Suprapubic skin (tissue), 4 donors: ENCODE data around the gene TMEM62.

ENCODE experiments used
- EP300 ChIP-seq: sonication (generic); formaldehyde crosslinking; IDR thresholded peaks from one replicate; pipeline ENCODE4 v1.6.1; 2017; ENCODE audit warnings: antibody characterized with exemption
- POLR2AphosphoS5 ChIP-seq, 3 donors: sonication (generic); formaldehyde crosslinking; IDR thresholded peaks; one replicate each; pipeline ENCODE4 v1.6.1; 2017; ENCODE audit warnings: antibody characterized with exemption in 3 of 3
- TF ChIP-seq, protein P1 (sequence below), 2 donors: fragments of 200-600 bp in 1 of 2; fragments of 450-650 bp in 1 of 2; sonication (generic) in 1 of 2; IDR thresholded peaks; one replicate each; pipeline ENCODE4 v1.5.1; 2016 to 2019; ENCODE audit warnings: antibody characterized with exemption in 2 of 2, mild to moderate bottlenecking in 1 of 2, moderate library complexity in 1 of 2

DNA sequence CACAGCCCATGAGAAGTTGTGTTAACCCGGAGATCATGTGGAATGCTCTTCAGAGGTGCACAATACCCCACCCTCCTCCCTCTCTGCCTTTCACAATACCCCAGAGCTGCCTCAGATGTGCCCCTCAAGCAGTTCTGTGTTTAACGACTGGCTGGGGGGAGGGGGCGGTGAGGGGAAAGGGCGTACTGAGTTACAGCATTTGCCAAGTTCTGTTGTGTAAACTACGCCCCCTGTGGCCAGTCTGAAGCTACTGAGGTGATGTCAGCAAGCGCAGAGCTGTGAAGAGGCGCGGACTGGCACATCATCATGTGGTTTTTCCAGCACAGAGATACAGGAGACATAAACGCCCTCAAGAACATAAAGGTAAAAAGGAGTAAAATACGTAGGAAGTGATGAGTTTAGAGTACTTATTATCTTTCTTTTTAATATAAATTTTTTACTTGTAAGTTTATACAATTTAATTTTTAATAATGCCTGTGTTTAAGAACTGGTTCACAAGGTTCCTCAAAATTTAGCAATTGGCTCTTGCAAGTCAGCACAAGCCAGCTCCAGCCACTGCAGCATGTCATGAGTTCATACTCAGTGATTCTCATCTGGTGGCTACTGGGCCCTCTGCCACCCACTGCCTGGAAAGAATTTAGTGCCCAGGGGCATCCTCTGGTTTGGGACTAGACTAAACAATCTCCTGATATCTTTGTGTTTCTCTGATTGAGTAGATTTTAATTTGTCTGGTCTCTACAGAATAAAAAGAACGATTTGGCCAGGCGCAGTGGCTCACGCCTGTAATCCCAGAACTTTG lies 85.7 kb downstream of the TMEM62 start:
- TF ChIP-seq POLR2AphosphoS5 (IDR thresholded peaks at IDR 0.05) (no peak), EP300 (no peak)
- TF ChIP-seq, protein P1, sequence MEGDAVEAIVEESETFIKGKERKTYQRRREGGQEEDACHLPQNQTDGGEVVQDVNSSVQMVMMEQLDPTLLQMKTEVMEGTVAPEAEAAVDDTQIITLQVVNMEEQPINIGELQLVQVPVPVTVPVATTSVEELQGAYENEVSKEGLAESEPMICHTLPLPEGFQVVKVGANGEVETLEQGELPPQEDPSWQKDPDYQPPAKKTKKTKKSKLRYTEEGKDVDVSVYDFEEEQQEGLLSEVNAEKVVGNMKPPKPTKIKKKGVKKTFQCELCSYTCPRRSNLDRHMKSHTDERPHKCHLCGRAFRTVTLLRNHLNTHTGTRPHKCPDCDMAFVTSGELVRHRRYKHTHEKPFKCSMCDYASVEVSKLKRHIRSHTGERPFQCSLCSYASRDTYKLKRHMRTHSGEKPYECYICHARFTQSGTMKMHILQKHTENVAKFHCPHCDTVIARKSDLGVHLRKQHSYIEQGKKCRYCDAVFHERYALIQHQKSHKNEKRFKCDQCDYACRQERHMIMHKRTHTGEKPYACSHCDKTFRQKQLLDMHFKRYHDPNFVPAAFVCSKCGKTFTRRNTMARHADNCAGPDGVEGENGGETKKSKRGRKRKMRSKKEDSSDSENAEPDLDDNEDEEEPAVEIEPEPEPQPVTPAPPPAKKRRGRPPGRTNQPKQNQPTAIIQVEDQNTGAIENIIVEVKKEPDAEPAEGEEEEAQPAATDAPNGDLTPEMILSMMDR (IDR thresholded peaks at IDR 0.05): peak in 1 of 2 donors; percentile 38
